GM12878 (cell line): ENCODE measurements around the gene SSBP4. TPM values are rescaled to one million over a fixed set of nuclear protein-coding genes. Genes with fewer than 3 reads are reported as not detected.

Experiments
- BCL3 ChIP-seq: IDR thresholded peaks from 2 replicates; pipeline ENCODE4 v1.6.1; 2011; ENCODE audit warnings: borderline replicate concordance, low read depth, mild to moderate bottlenecking, moderate library complexity, low read length; ENCODE audit not compliant: insufficient read depth, poor library complexity, severe bottlenecking
- BCLAF1 ChIP-seq: fragments of 450-650 bp; IDR thresholded peaks from 2 replicates; pipeline ENCODE4 v1.6.1; 2017; ENCODE audit warnings: antibody characterized with exemption, mild to moderate bottlenecking, moderate library complexity
- BHLHE40 ChIP-seq, 2 experiments: fragments of 450-650 bp in 1 of 2; IDR thresholded peaks; 2 replicates each; pipeline ENCODE4 v1.6.1; 2011 to 2017; ENCODE audit warnings: low read depth in 2 of 2, borderline replicate concordance in 1 of 2, improper control_type of control experiment in 1 of 2, low read length in 1 of 2, mild to moderate bottlenecking in 1 of 2
- EZH2 ChIP-seq: IDR thresholded peaks from 2 replicates; pipeline ENCODE4 v1.6.1; 2012; ENCODE audit warnings: low read depth, mild to moderate bottlenecking, control low read depth, inconsistent platforms, low read length, borderline replicate concordance; ENCODE audit not compliant: control insufficient read depth
- GABPA ChIP-seq: IDR thresholded peaks from 2 replicates; pipeline ENCODE4 v1.6.1; 2014; ENCODE audit warnings: antibody characterized with exemption, low read depth, mild to moderate bottlenecking, inconsistent platforms
- GATAD2B ChIP-seq: fragments of 450-650 bp; conservative IDR thresholded peaks from 2 replicates; pipeline ENCODE4 v1.6.1; 2017; ENCODE audit warnings: low read depth, mild to moderate bottlenecking, moderate library complexity
- MTA3 ChIP-seq: IDR thresholded peaks from 2 replicates; pipeline ENCODE4 v1.6.1; 2012; ENCODE audit warnings: low read length, inconsistent platforms, borderline replicate concordance
- NFYB ChIP-seq: IDR thresholded peaks from 2 replicates; pipeline ENCODE4 v1.6.1; 2011; ENCODE audit warnings: low read depth, mild to moderate bottlenecking, low read length, improper control_type of control experiment, moderate library complexity; ENCODE audit not compliant: insufficient read depth
- NR2C1 ChIP-seq: fragments of 450-650 bp; IDR thresholded peaks from 2 replicates; pipeline ENCODE4 v1.6.1; 2017; ENCODE audit warnings: antibody characterized with exemption, mild to moderate bottlenecking, moderate library complexity
- PML ChIP-seq: IDR thresholded peaks from 2 replicates; pipeline ENCODE4 v1.6.1; 2012; ENCODE audit warnings: low read length, inconsistent platforms
- POU2F2 ChIP-seq: IDR thresholded peaks from 3 replicates; pipeline ENCODE4 v1.6.1; 2011; ENCODE audit warnings: low read depth, mild to moderate bottlenecking, low read length, borderline replicate concordance
- RAD21 ChIP-seq: IDR thresholded peaks from 2 replicates; pipeline ENCODE4 v1.6.1; 2011; ENCODE audit warnings: mild to moderate bottlenecking, low read depth, low read length, moderate library complexity; ENCODE audit not compliant: insufficient read depth
- RB1 ChIP-seq: fragments of 450-650 bp; formaldehyde crosslinking; IDR thresholded peaks from 2 replicates; pipeline ENCODE4 v1.6.1; 2017; ENCODE audit warnings: mild to moderate bottlenecking, borderline replicate concordance
- RBBP5 ChIP-seq: fragments of 200-600 bp; sonication (generic); conservative IDR thresholded peaks from 2 replicates; pipeline ENCODE4 v1.6.1; 2016
- RUNX3 ChIP-seq: IDR thresholded peaks from 2 replicates; pipeline ENCODE4 v1.6.1; 2012; ENCODE audit warnings: low read length, inconsistent platforms
- SIX5 ChIP-seq: IDR thresholded peaks from 2 replicates; pipeline ENCODE4 v1.6.1; 2011; ENCODE audit warnings: mild to moderate bottlenecking, low read depth, low read length, moderate library complexity; ENCODE audit not compliant: severe bottlenecking
- SMAD1 ChIP-seq: fragments of 450-650 bp; IDR thresholded peaks from 2 replicates; pipeline ENCODE4 v1.6.1; 2018; ENCODE audit warnings: mild to moderate bottlenecking, low read depth; ENCODE audit not compliant: partially characterized antibody
- SPI1 ChIP-seq: IDR thresholded peaks from 2 replicates; pipeline ENCODE4 v1.6.1; 2011; ENCODE audit warnings: low read depth, mild to moderate bottlenecking, low read length, moderate library complexity, borderline replicate concordance; ENCODE audit not compliant: insufficient read depth
- SREBF2 ChIP-seq: IDR thresholded peaks from 2 replicates; pipeline ENCODE4 v1.6.1; 2012; ENCODE audit warnings: mild to moderate bottlenecking, low read length
- STAT1 ChIP-seq: fragments of 450-650 bp; conservative IDR thresholded peaks from 2 replicates; pipeline ENCODE4 v1.6.1; 2014; ENCODE audit warnings: antibody characterized with exemption, mild to moderate bottlenecking
- TCF12 ChIP-seq: IDR thresholded peaks from 2 replicates; pipeline ENCODE4 v1.6.1; 2011; ENCODE audit warnings: low read depth, mild to moderate bottlenecking, low read length
- TCF3 ChIP-seq: IDR thresholded peaks from 2 replicates; pipeline ENCODE4 v1.6.1; 2012; ENCODE audit warnings: low read depth, mild to moderate bottlenecking, low read length, borderline replicate concordance; ENCODE audit not compliant: insufficient read depth
- ZNF24 ChIP-seq: fragments of 450-650 bp; IDR thresholded peaks from 2 replicates; pipeline ENCODE4 v1.6.1; 2017; ENCODE audit warnings: antibody characterized with exemption, mild to moderate bottlenecking
- ZNF274 ChIP-seq: IDR thresholded peaks from one replicate; pipeline ENCODE4 v1.8.0; 2011; ENCODE audit not compliant: insufficient read length, insufficient read depth
- ZNF384 ChIP-seq: IDR thresholded peaks from 2 replicates; pipeline ENCODE4 v1.6.1; 2012; ENCODE audit warnings: low read depth, mild to moderate bottlenecking, low read length, improper control_type of control experiment, borderline replicate concordance
- polyA plus RNA-seq, 11 experiments: library from polyadenylated mRNA; depleted of rRNA in 4 of 11; unstranded in 6 of 11; stranded (reverse) in 5 of 11; fragments of >200 nt; fragmentation: Nextera tagmentation in 4 of 11; fragmentation: Illumina TruSeq in 1 of 11; extraction: Ambion mirVana in 4 of 11; extraction: Trizol in 1 of 11; gene quantifications; 1 replicate in 1 of 11; 2 replicates in 10 of 11; pipeline versions ENCODE4 v1.2.1 to v1.2.3, GENCODE V29; 2011 to 2016; ENCODE audit warnings: inconsistent platforms in 2 of 11, missing spikeins in 2 of 11, low read depth in 1 of 11
- total RNA-seq, 4 experiments: library from RNA; depleted of rRNA in 3 of 4; stranded (reverse); fragments of >200 nt in 3 of 4; fragmentation: Illumina TruSeq in 1 of 4; extraction: Trizol in 1 of 4; gene quantifications; 2 replicates each; pipeline versions ENCODE4 v1.2.1 to v1.2.3, GENCODE V29; 2013 to 2021
- TF ChIP-seq, protein P1 (sequence below): fragments of 450-650 bp; IDR thresholded peaks from 2 replicates; pipeline ENCODE4 v1.6.1; 2017; ENCODE audit warnings: borderline replicate concordance

The SSBP4 gene
- total and polyA plus RNA-seq, 10 of the 15 experiments (the other 5 are each of a cell fraction or from before 2014, with no cell fraction given), result 0.37 to 150 (median 38.9) TPM

DNA sequence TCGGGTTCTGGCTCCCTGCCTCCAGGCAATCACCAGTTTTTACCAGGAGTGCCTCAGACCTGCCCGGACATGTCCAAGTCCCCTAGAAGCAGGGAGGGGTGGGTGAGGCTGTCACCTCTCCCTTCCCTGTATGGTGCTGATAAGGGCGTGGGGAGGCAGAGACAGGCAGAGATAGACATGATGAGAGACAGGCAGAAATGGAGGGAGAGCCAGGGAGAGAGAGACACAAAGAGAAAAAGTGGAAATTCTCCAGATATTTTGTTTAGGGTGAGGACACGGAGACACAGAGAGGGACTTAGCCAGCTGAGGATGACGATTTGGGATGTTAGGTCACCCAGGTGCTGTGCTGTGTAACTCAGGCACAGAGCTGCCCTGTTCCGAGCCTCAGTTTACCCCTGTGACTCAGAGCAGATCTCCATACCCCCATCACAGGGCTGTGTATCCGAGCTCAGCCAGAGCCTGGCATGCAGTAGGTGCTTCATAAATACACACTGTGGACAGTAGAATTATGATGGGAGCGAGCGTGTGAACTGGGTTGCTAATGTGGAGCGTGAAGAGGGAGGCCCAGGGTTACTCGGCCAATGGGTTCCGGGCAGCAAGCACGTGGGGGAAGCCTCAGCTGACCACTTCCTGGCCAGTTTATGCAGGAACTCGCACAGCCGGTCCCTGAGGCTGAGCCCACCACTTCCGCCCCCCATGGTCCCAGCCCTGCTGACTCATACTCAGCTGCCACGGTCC lies 45.1 kb upstream of the SSBP4 start (continued):
- TF ChIP-seq GABPA, result peak; percentile 85
- peak; percentile 62; the same call in 1 of the 2 replicates for TF ChIP-seq TCF3
- peak; percentile 73 for TF ChIP-seq NFYB
- TF ChIP-seq, protein P1, sequence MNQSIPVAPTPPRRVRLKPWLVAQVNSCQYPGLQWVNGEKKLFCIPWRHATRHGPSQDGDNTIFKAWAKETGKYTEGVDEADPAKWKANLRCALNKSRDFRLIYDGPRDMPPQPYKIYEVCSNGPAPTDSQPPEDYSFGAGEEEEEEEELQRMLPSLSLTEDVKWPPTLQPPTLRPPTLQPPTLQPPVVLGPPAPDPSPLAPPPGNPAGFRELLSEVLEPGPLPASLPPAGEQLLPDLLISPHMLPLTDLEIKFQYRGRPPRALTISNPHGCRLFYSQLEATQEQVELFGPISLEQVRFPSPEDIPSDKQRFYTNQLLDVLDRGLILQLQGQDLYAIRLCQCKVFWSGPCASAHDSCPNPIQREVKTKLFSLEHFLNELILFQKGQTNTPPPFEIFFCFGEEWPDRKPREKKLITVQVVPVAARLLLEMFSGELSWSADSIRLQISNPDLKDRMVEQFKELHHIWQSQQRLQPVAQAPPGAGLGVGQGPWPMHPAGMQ, result no peak
- TF ChIP-seq GATAD2B, result 0 out of 2 replicates have a peak, but pooled peaks have one; percentile 82
- peak; percentile 13 for TF ChIP-seq SIX5
- peak; percentile 95 to 98 for TF ChIP-seq BHLHE40 (IDR thresholded peaks at IDR 0.05; ENCODE audit: borderline replicate concordance in 1 of 2, low read depth in 2 of 2, low read length in 1 of 2)
- 0 out of 2 replicates have a peak, but pooled peaks have one; percentile 11 for TF ChIP-seq RB1
- TF ChIP-seq SREBF2, result no peak
- TF ChIP-seq ZNF24, result no peak
- TF ChIP-seq BCLAF1, result no peak
- TF ChIP-seq SMAD1, result peak; percentile 56
- TF ChIP-seq RAD21, result no peak
- no peak for TF ChIP-seq MTA3
- no peak for TF ChIP-seq ZNF274
- peak; percentile 35; the same call in 1 of the 2 replicates for TF ChIP-seq NR2C1
- TF ChIP-seq RBBP5, result no peak
- TF ChIP-seq RUNX3, result peak; percentile 96
- TF ChIP-seq SPI1, result peak; percentile 79
- TF ChIP-seq POU2F2, result peak; percentile 86
- no peak for TF ChIP-seq EZH2
- no peak for TF ChIP-seq STAT1
- TF ChIP-seq ZNF384, result no peak
- TF ChIP-seq TCF12, result peak; percentile 95
- TF ChIP-seq BCL3, result peak; percentile 80
- peak; percentile 57; the same call in 1 of the 2 replicates for TF ChIP-seq PML
